ENCODE results near the gene CATSPER3.

CATSPER3 gene

DNA sequence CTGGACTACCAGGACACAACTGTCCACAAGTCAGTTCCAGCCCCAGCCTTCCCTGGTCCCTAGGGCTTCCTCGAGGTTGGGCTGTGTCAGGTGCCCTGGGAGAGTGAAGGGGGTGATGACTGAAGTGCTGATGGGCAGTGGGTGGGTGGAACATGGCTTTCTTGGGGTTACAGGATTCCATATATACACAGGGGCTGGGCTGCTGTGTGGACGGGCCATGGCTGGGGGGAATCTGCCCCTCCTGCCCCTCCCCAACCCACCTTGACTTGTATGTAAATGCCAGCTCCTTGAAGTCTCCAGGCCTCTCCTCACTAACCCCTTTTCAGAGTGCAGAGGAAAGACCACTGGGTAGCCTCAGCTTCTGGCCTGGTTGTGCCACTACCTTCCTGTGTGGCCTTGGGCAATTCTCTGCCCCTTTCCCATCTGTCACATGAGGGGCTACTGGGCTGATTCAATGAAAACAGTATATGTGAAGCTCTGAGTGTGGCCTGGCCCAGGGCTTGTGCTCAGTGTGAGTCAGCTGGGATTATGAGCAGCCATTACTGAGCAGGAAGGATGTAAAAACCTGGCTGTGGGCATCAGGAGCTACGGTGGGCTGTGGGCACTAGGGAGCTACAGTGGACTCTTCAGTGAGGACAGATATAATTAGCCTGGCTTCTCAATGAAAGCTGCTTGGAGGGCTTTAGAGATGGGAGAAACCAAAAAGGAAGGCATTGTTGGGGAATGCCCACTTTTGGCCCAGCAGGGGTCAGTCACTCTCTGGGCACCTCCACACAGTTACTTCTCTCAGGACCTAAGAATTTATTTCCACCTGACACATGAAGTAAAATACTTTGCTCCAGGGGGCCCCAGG, 43.0 kb downstream of the CATSPER3 start:
- DNase-seq (ENCODE audit: low read depth in 2 of 2) = no peak

DNA sequence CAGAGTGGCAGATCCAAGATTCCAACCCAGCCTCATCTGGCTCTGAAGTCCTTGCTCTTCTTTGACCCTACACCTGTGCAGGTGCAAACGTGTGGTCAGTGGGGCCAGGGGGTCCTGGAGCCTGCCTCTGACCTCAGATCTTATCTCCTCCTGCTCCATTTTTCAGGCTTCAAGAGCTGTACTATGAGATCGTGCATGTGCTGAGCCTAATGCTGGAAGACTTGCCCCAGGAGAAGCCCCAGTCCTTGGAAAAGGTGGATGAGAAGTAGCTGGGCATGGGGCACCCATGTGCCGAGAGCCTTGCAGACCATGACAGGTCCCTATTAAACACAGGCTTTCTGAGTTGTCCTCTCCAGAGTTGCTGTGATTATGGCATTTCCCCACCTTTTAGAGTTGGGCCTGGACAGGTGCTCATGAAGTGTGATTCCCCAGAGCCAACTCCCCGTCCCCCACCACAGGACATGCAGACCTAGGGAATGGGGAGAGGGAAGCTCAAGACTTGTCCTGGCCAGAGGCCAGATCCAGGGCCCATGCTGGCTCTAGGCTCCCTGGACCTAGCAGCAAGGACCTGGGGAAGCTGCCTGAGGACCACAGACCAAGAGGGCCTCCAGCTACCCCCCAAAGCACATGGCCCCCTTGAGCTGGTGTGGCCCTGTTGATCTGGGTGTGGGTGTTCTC, 43.8 kb downstream of the CATSPER3 start:
- no peak for DNase-seq (ENCODE audit: low read depth in 2 of 2)

DNA sequence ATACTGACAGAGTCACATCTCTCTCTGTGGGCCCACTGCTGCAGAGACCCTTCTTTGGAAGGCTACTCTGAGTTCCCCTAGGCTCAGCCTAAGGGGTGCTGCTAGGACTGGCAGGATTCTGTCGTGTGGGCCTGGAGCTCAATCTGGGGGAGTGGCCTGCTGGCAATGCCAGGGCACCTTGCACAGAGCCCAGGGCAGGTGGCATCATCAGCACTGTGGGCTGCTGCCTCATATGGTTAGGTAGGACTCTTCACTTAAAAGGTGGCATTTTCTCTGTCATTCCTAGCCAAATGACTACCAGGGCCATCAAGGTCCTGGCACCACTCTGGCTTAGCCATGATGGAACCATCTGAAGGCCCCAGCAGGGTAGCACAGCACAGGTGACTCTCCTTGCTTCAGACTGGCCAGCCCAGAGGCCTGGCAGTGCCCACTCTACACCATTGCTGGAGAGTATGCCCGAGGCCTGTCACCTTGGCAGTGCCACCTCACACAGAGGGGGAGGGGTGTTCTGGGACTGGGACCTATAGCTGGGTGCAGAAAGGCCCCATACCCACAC, 44.4 kb downstream of the CATSPER3 start:
- DNase-seq (ENCODE audit: low read depth in 2 of 2) = no peak

DNA sequence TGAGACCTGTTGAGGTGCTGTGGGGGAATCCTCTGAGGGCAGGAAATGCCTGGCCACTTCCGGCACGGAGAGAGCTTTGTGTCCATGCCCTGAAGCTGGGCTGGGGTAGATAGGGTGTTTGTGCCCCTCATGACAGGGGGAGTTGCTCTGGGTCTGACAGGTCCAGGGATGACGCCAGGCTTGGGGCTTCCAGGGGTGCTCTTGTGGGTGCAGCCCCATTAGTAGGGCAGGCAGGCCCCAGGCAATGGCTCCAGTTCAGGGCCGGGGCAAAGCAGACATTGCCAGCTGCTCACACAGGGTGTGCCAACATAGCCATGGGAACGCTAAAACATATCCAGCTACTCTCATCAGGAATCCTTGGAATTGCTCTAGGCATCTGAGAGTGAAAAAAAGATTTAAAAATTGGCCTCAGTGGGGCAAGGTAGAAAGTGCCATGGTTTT, 45.3 kb downstream of the CATSPER3 start:
- no peak for DNase-seq (ENCODE audit: low read depth in 2 of 2)

DNA sequence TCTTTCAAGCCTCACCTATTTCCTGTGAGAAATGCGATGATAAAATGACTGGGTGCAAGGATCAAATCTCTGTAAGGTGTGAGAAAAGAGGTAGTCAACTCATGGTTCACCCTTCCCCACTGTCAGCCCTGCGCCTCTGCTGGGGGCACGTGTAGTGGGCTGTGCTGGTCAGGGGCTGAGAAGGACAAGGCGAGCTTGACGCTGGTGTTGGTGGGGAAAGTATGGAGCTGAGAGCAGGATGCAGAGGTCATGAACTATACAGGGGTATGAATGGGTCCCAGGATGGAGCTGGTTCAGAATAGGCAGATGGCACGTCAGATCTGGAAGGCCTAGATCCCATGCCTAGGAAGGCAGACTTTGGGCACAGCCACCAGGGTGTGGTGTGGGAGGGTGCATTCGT, 45.7 kb downstream of the CATSPER3 start:
- DNase-seq (ENCODE audit: low read depth in 2 of 2) = no peak

DNA sequence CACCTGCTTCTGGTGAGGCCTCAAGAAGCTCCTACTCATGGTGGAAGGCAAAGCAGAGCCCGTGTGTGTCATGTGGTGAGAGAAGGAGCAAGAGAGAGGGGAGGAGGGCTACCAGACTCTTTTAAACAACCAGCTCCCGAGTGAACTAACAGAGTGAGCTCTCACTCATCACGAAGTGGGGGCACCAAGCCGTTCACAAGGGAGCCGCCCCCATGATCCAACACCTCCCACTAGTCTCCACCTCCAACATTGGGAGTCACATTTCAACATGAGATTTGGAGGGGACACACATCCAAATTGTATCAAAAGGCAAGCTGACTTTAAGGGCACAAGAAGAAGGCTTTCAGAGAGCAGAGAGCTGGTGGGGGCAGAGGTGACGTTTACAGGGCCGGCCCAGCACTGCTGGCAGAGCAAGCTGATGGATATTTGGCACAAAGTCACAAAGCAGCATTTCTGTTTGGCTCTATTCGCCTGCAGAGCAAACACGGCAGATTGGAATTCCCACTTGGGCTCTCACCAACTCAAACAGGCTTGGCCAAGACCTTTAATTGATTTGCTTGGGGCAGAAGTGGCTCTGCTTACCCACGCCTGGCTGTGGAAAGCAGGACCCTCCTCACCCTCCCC, 46.4 kb downstream of the CATSPER3 start:
- no peak for DNase-seq (ENCODE audit: low read depth in 2 of 2)

DNA sequence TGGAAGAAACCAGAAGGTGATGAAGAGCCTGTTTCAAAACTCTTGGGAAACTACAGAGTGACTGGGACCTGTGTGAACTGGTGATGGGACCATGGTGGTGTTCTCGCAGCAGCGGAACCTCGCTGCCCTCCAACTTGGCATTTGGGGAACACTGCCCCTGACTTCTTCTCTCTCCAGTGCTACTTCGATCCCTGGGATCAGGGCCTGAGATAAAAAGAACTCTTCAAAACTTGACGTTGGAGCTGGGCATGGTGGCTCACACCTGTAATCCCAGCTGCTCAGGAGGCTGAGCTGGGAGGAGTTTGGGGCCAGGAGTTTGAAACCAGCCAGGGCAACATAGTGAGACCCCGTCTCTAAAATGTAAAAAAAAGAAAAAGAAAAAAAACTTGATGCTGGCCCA, 48.2 kb downstream of the CATSPER3 start:
- DNase-seq (ENCODE audit: low read depth in 2 of 2) = no peak

DNA sequence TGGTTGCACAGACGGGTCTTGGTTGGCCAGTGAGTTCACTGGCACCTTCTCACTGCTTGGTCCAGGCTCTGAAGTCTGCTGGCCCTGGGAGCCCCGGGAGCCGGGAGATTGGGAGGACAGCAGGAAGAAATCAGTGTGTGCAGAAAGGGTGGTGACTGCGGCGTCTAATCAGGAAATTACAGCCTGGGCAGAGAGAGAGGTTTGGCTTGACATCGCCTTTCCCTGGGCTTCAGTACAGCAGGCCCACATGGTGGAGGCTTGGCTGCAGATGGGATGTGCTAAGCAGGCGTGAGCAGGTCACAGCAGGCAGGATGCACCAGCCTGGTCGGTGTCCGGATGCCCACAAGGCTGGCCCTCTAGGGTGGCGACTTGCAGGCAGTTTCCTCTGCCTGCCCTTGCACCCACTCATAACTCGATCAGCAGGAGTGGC, 49.2 kb downstream of the CATSPER3 start:
- no peak for DNase-seq (ENCODE audit: low read depth in 2 of 2)

DNA sequence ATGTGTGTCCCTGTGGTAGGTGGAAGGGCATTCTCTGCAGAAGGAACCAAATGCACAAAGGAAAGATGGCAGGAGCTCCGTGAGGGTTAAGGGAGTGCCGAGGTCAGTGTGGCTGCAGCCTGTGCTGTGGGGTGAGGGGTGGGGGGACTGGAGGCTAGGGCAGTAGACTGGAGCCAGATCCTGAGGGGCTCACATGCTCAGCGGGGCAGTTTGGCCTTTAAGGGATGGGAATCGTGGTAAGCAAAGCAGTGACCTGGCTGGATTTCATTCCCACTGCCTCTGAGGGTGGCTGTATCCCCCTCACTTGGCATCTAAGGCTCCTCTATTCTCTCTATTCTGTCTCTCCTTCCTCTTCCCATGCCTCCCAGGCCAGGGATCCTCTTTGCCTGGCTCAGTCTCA, 50.8 kb downstream of the CATSPER3 start:
- DNase-seq (ENCODE audit: low read depth in 2 of 2) = no peak

DNA sequence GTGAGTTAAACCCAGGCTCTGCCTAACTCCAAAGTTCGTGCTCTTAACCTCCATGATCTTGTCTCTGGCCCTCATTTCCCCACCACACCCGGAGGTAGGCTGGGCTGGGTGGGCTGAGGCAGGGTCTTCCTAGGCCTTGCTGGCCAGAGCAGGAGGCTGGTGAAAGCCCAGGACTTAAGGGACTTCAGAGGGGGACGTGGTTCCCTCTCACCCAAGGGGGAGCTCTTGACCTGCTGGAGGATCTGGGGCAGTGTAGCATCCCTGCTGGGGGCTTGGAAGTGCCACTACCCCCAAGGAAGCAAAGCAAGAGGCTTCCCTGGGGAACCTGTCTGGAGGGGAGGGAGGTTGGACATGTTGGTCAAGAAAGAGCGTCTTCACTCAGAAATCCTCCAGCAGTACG, 51.6 kb downstream of the CATSPER3 start:
- no peak for DNase-seq (ENCODE audit: low read depth in 2 of 2)

DNA sequence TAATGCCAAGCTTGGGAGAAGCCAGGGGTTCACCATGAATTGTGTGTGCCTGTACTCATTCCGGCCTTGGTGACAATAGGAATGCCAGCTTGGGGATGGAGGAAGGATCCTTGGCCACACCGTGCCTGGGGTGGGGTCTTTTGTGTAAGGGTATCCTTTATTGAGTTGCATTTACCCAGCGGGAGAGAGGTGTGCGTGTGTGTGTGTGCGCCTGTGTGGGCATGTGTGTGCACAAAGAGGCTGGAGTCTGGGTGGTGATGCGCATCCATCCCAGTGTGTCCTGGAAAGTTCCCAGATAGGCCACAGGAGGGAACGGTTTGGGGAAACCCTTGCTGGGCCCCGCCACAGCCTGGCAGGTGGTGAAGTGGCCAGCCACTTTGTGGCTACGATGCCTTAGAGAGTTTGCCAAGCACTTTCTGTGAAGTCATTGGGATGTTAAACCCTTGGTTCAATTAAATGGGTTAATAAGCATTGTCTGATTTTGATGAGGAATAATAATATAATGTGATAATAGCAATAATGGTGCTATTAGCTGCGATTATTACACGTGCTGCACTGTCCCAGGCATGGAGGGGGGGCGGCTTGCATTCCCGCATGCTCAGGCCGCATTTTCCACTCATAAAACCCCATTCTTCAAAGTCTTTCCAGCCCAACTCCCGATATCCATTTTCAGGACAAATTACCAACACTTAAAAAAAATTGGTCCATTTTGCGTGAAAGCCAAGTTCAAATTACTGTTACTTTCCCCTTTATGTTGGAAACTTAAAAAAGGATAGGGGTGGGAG, 52.6 kb downstream of the CATSPER3 start:
- no peak for DNase-seq (ENCODE audit: low read depth in 2 of 2)

DNA sequence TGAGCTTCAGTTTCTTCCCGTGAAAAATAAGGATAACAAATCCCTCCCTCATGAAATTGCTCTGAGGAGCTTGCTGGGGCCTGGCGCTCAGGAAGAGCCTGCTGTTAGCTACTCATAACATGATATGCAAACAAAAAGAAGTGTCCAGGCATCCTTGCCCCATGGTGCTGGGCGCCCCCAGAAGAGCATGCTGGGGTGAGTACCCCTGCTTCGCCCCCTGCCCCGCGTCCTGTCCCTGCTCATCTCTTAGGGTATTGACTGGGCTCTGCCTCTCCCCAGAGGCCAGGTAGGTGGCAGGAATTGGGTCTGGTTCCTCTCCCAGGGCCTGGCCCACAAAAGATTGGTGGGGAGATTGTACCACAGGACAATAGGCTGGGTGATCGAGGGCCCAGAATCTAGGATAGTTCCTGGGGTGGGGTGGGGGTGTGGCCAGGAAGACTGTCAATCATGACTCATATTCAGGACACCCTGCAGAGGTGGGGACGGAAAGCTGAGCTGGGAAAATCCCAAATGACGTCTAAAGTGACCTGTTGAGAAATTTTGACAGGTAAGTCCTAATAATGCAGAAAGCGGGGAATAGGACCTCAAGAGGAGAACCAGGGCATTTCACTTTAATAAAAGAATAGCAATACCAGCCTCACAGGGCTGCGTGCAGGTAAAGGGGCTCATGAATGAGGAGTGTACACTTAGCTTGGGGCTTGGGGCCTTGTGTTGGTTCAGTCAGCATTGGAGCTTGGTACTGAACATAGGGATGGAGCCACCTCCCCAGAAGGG, 57.4 kb downstream of the CATSPER3 start:
- DNase-seq (ENCODE audit: low read depth in 2 of 2) = no peak

DNA sequence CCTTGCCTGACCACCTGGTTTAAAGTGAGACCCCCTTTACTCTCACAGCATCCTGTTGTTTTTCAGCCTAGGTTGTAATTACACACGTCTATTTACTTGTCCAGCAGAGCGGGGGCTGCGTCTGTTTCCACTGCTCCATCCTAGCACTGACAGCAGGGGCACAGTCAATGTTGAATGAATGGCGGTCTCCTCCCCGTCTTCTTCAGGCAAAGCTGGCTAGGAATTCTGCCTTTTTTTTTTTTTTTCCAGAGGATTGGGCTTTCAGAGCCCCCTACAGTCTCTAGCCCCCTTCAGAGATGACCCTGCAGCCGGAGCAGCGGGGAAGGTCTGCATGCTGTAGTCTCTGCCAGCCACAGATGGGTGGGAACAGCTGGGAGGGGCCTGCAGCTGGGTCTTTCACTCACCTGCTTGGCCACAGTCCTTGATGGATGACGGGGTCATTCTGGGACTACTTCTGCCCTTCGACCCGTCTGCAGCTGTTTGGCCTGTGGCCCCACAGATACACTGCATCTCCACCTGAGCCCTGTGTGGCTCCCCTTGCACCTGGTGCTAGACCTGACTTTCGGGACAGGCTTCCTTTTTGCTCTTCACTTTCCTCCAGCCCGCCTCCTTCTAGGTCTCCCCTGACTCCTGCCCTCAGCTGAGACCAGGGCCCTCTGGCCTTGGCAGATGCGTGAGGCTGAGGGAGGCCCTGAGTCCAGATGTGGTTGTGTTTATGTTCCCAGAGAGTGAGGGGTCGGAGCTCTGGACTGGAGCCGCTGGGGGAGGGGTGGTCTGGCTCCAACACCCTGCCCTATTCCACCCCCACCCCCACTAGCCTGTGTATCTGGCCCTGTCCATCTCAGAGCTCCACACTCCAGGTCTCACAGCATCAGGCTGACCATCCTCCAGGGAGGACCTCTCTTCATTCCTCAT, 58.3 kb downstream of the CATSPER3 start:
- no peak for DNase-seq (ENCODE audit: low read depth in 2 of 2)

DNA sequence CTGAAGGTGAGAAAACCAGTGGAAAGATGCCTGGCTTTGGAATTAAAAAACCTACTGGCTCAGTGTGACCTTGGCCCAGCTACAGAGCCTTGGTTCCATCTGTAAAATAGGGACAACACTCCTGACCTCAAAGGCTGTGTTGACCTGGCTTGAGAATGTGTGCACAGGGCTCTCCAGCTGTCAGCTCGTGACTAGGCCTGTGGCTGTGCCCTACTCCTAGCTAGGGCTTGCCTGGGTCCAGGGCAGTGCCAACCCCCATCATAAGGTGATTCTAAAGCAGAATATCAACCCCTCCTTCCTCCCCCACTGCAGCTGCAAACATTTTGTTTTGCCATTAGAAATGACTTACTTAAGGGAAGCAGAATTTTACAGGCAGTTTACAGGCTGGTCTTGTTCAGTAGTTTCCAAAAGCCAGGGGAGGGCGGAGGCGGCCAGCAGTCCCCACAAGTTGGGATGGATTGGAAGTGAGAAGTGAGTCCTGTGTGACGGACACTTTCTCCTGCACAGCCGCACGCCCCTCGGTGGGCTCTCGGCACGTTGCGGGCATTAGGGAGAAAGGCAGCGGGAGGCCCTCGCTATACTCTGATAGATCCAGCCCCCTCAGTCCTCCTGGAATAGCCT, 59.0 kb downstream of the CATSPER3 start:
- DNase-seq (ENCODE audit: low read depth in 2 of 2) = no peak

DNA sequence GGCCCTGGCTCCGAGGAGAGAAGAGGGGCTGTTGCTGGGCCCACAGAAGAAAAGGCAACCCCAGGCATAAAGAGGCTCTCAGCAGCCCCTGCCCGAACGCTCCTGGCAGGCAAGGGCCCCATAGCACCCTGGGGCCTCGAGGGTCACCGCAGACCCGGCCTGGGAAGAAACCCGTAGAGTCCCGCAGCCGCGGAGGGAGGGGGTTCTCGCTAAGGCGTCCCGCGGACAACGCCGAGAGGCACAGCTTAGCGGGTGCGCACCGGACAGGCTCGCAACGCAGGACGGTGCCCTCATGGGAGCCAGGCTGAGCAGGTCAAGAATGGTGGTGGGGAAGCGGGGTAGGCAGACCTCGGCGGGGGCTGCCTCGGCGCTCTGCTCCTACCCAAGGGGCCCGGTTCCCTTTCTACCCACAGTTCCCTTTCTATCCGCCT, 59.6 kb downstream of the CATSPER3 start:
- no peak for DNase-seq (ENCODE audit: low read depth in 2 of 2)

DNA sequence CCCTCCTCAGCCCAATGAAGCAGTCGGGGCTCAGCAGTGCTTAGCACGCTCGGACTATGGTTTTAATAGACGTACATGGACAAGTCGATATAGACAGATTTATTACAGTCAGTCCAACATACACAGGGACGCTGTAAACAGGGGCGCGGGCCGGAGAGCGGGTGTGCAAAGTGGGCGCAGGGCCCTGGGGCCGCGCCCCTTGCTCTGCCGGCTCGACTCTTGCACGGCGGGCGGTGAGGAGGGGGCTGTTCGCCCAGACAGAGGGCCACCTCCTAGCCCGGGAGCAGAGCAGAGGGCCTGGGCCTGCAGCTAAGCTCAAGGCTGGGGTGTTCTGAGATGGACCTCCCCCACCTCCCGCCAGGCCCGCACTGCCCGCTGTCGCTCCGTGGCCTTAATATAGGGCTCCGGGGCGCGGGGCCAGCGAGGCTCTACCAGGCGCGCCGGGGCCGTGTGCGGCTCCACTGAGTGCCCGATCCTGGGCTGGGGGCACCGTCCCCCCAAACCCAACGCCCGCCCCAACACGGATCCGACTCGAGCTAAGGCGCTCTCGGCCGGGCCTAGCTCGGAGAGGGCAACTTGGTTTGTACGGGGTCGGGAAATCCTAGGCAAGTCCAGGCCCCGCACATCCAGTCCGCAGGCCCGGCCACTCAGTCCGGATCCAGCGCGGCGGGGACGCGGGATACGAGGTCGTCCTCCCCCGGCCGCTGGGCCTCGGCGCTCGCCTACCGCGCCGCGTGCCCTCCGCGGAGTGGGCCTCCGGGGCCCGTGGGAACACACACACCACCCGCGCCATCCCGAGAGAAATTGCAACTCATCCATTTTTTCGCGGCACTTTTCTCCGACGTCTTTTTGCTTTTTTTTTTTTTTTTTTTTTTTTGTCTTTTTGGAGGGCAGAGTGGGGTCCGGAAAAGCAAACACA, 60.2 kb downstream of the CATSPER3 start:
- no peak for DNase-seq (ENCODE audit: low read depth in 2 of 2)

DNA sequence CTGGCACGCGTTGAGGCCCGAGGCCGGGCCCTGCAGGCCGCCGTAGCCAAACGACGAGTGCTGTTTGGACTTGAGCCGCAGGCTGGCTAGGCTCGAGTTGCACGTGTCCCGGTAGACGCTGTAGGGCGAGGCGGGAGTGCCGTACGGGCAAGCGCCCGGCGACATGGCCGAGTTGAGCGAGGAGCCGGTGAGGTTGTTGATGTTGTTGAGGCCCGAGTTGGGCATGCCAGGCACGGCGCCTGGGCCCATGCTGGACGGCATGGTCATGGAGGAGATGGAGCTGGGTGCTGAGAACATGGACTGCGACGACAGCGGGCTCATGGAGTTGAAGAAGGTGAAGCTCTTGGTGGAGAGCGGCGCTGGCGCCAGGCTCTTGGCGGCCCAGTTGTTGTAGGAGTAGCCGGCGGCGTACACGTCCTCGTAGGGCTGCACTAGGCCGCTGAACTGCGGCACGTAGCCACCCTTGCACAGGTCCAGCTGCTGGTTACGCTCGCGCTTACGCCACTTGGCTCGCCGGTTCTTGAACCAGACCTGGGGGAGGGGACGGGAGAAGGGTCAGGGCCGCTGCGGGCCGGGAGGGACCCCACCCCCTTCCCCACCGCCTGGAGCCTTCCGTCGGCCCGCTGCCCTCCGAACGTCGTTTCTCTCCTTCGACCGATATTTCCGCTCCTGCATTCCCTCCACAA, 61.2 kb downstream of the CATSPER3 start:
- no peak for DNase-seq (ENCODE audit: low read depth in 2 of 2)
